ENCODE results near the gene FRAT2.

The FRAT2 gene

GRCh38 chr10:97328646-97329453, 5.7 kb downstream of the FRAT2 start:
- peaks cover 32 to 45% of the 10 kb centered on the region in 2 donors for H3K4me1 Mint-ChIP-seq (ENCODE audit: low read depth in 2 of 2)
- no peaks in the 10 kb centered on the region for H3K9me3 Mint-ChIP-seq
- H3K27ac Mint-ChIP-seq = no peak overlapping the region
- DNase-seq = no peak
- no peak for ATAC-seq (replicated peaks)
- peaks cover 32% of the 10 kb centered on the region for H3K36me3 Mint-ChIP-seq (ENCODE audit: insufficient read depth)
- H3K4me3 Mint-ChIP-seq = no peak overlapping the region
- no peaks in the 10 kb centered on the region for H3K27me3 Mint-ChIP-seq

- H3K4me1 Mint-ChIP-seq (ENCODE audit: low read depth in 2 of 2) = peaks cover 24 to 35% of the 10 kb centered on the region in 2 donors
- no peak for ATAC-seq (replicated peaks)
These were observed 6.9 kb downstream of the FRAT2 start for GRCh38 chr10:97327348-97328294.

GRCh38 chr10:97325754-97326153, 8.8 kb downstream of the FRAT2 start:
- Mint-ChIP-seq H3K27ac (no peak overlapping the region), H3K4me3 (no peak overlapping the region), H3K27me3 (no peaks in the 10 kb centered on the region), H3K4me1 (ENCODE audit: low read depth in 2 of 2) (peaks cover 25 to 30% of the 10 kb centered on the region in 2 donors), H3K36me3 (ENCODE audit: insufficient read depth) (peaks cover 29% of the 10 kb centered on the region), H3K9me3 (no peaks in the 10 kb centered on the region)
- no peak for ATAC-seq (replicated peaks)
- DNase-seq = no peak

More at GRCh38 chr10:97327348-97328294, 6.9 kb downstream of the FRAT2 start:
- H3K27me3 Mint-ChIP-seq = no peaks in the 10 kb centered on the region
- no peak for DNase-seq
- no peak overlapping the region for H3K4me3 Mint-ChIP-seq
- peak overlapping the region in 1 of 2 donors; percentile 3 for H3K27ac Mint-ChIP-seq
- H3K36me3 Mint-ChIP-seq (ENCODE audit: insufficient read depth) = peaks cover 37% of the 10 kb centered on the region
- no peaks in the 10 kb centered on the region for H3K9me3 Mint-ChIP-seq

DNA sequence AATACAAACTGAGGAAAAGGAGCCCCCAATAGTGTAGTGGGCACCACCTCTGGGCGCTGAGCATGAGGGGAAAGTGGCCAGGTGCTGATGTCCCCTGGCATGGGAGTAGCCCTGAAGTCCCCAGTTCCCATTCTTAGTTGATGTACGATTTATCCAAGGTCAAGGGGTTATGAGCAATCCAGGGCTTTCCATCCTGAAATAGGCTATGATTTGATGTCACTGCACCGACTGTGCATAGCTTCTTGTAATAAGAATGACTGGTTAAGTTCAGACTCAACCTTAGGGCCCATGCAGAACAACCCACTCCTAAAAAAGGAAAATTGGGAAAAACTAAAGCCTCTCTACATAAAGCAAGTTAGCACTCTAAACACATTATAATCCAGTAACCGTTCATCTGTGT, 11.0 kb downstream of the FRAT2 start:
- Mint-ChIP-seq H3K9me3 (no peaks in the 10 kb centered on the region), H3K27me3 (no peaks in the 10 kb centered on the region), H3K4me1 (ENCODE audit: low read depth in 2 of 2) (peaks cover 30 to 35% of the 10 kb centered on the region in 2 donors), H3K4me3 (no peak overlapping the region), H3K27ac (peak overlapping the region in 1 of 2 donors; percentile 69), H3K36me3 (ENCODE audit: insufficient read depth) (peaks cover 30% of the 10 kb centered on the region)
- DNase-seq = no peak
- no peak for ATAC-seq (replicated peaks)

- Mint-ChIP-seq H3K36me3 (ENCODE audit: insufficient read depth) (peaks cover 29% of the 10 kb centered on the region), H3K9me3 (no peaks in the 10 kb centered on the region), H3K4me3 (peak overlapping the region; percentile 87 to 92), H3K27me3 (no peaks in the 10 kb centered on the region), H3K27ac (peak overlapping the region; percentile 93 to 97), H3K4me1 (ENCODE audit: low read depth in 2 of 2) (peaks cover 25 to 26% of the 10 kb centered on the region in 2 donors)
- no peak for ATAC-seq (replicated peaks)
- no peak for DNase-seq
These were observed 12.7 kb downstream of the FRAT2 start for GRCh38 chr10:97321804-97322190.

DNA sequence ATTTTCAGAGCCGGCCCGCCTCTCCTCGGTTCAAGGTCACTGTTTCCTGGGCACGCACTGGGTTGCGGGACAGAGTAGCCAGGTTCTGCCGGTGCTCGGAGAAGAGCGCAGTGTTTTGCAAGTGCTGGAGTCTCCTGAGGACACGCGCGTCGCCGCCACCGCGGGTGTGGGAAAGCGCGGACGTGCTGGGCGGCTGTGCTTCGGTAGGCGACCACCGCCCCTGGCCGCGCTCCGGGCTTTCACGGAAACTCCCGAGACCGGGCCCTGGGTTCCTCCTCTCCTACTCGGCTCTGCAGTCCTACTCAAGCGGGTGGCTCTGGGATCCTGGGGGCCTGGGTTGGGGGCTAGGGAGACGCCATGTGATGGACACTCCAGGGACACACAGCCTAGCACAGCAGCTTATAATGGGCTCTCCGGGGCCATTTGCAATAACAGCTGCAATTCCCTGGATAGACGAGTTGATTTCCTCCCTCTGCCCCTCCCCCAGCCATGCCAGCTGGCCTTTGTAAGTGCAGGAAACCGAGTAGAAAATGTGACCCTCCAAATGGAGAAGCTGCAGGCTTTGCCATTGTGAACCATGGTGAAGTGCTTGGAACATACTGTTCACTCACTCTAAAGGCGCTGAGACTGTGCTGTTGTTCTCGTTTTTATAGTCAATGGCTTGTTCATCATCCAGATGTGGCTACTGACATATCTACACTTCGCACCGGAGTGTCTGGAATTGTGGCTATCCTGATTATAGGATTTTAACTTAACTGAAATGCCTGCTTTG, 13.3 kb downstream of the FRAT2 start:
- no peaks in the 10 kb centered on the region for H3K27me3 Mint-ChIP-seq
- no peaks in the 10 kb centered on the region for H3K9me3 Mint-ChIP-seq
- ATAC-seq (replicated peaks) (no peak), DNase-seq (no peak)
- peaks cover 29% of the 10 kb centered on the region for H3K36me3 Mint-ChIP-seq (ENCODE audit: insufficient read depth)
- peak overlapping the region; percentile 93 to 97 for H3K27ac Mint-ChIP-seq
- peak overlapping the region; percentile 87 to 92 for H3K4me3 Mint-ChIP-seq
- H3K4me1 Mint-ChIP-seq (ENCODE audit: low read depth in 2 of 2) = peaks cover 25 to 26% of the 10 kb centered on the region in 2 donors

- ATAC-seq (replicated peaks) (peak; percentile 11), DNase-seq (peak in 1 of 3 experiments; percentile 19)
- Mint-ChIP-seq H3K27ac (peak overlapping the region; percentile 93 to 97), H3K27me3 (no peaks in the 10 kb centered on the region), H3K36me3 (ENCODE audit: insufficient read depth) (peaks cover 31% of the 10 kb centered on the region), H3K4me3 (peak overlapping the region; percentile 87 to 92), H3K4me1 (ENCODE audit: low read depth in 2 of 2) (peaks cover 25 to 26% of the 10 kb centered on the region in 2 donors), H3K9me3 (no peaks in the 10 kb centered on the region)
These were observed 14.0 kb downstream of the FRAT2 start for GRCh38 chr10:97320480-97321031.

- Mint-ChIP-seq H3K36me3 (ENCODE audit: insufficient read depth) (peaks cover 32% of the 10 kb centered on the region), H3K4me1 (ENCODE audit: low read depth in 2 of 2) (peaks cover 25 to 26% of the 10 kb centered on the region in 2 donors), H3K9me3 (no peaks in the 10 kb centered on the region), H3K27ac (peak overlapping the region; percentile 93 to 97), H3K27me3 (no peaks in the 10 kb centered on the region), H3K4me3 (peak overlapping the region; percentile 92 to 98)
- ATAC-seq (replicated peaks) = peak; percentile 55
- peak; percentile 65 to 69 (median 66) for DNase-seq
These were observed 14.7 kb downstream of the FRAT2 start for GRCh38 chr10:97319671-97320479.

- ATAC-seq (replicated peaks) (peak; percentile 73), DNase-seq (peak; percentile 89 to 95 (median 91))
- Mint-ChIP-seq H3K4me1 (ENCODE audit: low read depth in 2 of 2) (peaks cover 25 to 26% of the 10 kb centered on the region in 2 donors), H3K9me3 (no peaks in the 10 kb centered on the region), H3K27ac (peak within 1 kb of the TSS; percentile 98 to 100), H3K36me3 (ENCODE audit: insufficient read depth) (peaks cover 32% of the 10 kb centered on the region), H3K27me3 (no peaks in the 10 kb centered on the region), H3K4me3 (peak within 1 kb of the TSS; percentile 92 to 98)
These were observed 15.5 kb downstream of the FRAT2 start, which contains the start of gene FRAT1 for GRCh38 chr10:97318772-97319651. TSS of gene FRAT1 (plus strand) at chr10:97319271. CDS start at chr10:97319454, 183 bp downstream.

DNA sequence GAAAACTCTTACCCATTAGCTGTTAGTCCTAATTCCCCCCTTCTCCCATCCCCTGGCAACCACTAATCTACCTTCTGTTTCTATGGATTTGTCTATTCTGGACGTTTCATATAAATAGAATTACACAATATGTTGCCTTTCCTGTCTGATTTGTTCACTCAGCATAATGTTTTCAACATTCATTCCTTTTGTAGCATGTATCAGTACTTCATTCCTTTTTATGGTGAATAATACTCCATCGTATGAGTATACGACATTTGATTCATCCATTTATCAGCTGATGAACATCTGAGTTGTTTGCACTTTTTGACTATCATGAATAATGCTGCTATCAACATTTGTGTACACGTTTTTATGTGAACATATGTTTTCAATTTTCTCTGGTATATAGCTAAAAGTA, 19.9 kb downstream of the FRAT2 start:
- Mint-ChIP-seq H3K4me3 (no peak overlapping the region), H3K9me3 (no peaks in the 10 kb centered on the region), H3K27ac (no peak overlapping the region), H3K27me3 (no peaks in the 10 kb centered on the region), H3K4me1 (ENCODE audit: low read depth in 2 of 2) (peaks cover 4 to 6% of the 10 kb centered on the region in 2 donors), H3K36me3 (ENCODE audit: insufficient read depth) (peaks cover 18% of the 10 kb centered on the region)
- no peak for ATAC-seq (replicated peaks)
- DNase-seq = no peak

DNA sequence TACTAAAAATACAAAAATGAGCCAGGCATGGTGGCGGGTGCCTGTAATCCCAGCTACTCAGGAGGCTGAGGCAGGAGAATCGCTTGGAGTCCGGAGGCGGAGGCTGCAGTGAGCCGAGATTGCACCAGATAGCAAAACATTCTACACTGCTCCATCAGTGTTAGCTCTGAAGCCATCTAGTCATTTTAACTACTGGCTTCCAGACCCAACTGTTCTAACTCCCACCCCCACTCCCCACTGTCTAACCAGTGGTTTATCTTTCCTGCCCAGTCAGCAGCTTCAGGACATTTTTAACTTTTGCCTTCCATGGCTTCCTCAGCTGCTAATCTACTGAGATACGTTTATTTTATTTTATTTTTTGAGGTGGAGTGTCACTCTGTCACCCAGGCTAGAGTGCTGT, 21.6 kb downstream of the FRAT2 start:
- H3K4me3 Mint-ChIP-seq = no peak overlapping the region
- no peak for ATAC-seq (replicated peaks)
- no peaks in the 10 kb centered on the region for H3K27me3 Mint-ChIP-seq
- H3K9me3 Mint-ChIP-seq = no peaks in the 10 kb centered on the region
- no peaks in the 10 kb centered on the region for H3K4me1 Mint-ChIP-seq (ENCODE audit: low read depth in 2 of 2)
- H3K36me3 Mint-ChIP-seq (ENCODE audit: insufficient read depth) = peaks cover 7% of the 10 kb centered on the region
- no peak for DNase-seq
- H3K27ac Mint-ChIP-seq = no peak overlapping the region

All from effector memory CD8-positive, alpha-beta T cell (primary cell).